ENCODE data around the gene PRDM8.
A peak's percentile ranks its signal among the peaks of the same experiment; 100 is the strongest.
"Not testable (repeated sequence)": the region's sequence is repeated elsewhere in the genome, so short reads cannot be mapped to it uniquely, and the experiment has no call there.

The PRDM8 gene

GRCh38 chr4:80196922-80197573 lies at the start of gene PRDM8:
TSS of gene PRDM8 (plus strand) at chr4:80197503. CDS start at chr4:80200081, 2,578 bp downstream.
- DNase-seq: peak; percentile 33
- ATAC-seq: peak; percentile 25

- ATAC-seq (no peak), DNase-seq (no peak)
Measured at GRCh38 chr4:80150387-80151180, 46.7 kb upstream of the PRDM8 start.

- no peak for ATAC-seq
Measured at GRCh38 chr4:80151981-80152380, 45.3 kb upstream of the PRDM8 start.

GRCh38 chr4:80153874-80154544 lies 43.3 kb upstream of the PRDM8 start:
- DNase-seq (no peak), ATAC-seq (peak; percentile 91)

More at GRCh38 chr4:80151981-80152380, 45.3 kb upstream of the PRDM8 start:
- no peak for DNase-seq

GRCh38 chr4:80154545-80154933 lies 42.8 kb upstream of the PRDM8 start:
- peak; percentile 65 for ATAC-seq
- DNase-seq: no peak

- no peak for DNase-seq
- ATAC-seq: no peak
Measured at GRCh38 chr4:80155316-80155982, 41.9 kb upstream of the PRDM8 start.

GRCh38 chr4:80156410-80156809 lies 40.9 kb upstream of the PRDM8 start:
- ATAC-seq (no peak), DNase-seq (no peak)

GRCh38 chr4:80161413-80162058 lies 35.8 kb upstream of the PRDM8 start:
- ATAC-seq (no peak), DNase-seq (no peak)

- no peak for ATAC-seq
Measured at GRCh38 chr4:80162418-80162817, 34.9 kb upstream of the PRDM8 start.

GRCh38 chr4:80165855-80166254 lies 31.4 kb upstream of the PRDM8 start:
- DNase-seq (no peak), ATAC-seq (no peak)

More at GRCh38 chr4:80162418-80162817, 34.9 kb upstream of the PRDM8 start:
- no peak for DNase-seq

GRCh38 chr4:80171251-80171650 lies 26.1 kb upstream of the PRDM8 start:
- peak; percentile 51 for ATAC-seq

GRCh38 chr4:80171656-80172055 lies 25.6 kb upstream of the PRDM8 start:
- DNase-seq: no peak
- ATAC-seq: peak; percentile 9

More at GRCh38 chr4:80171251-80171650, 26.1 kb upstream of the PRDM8 start:
- no peak for DNase-seq

- ATAC-seq: peak; percentile 79
Measured at GRCh38 chr4:80172203-80172602, 25.1 kb upstream of the PRDM8 start.

GRCh38 chr4:80173401-80173800 lies 23.9 kb upstream of the PRDM8 start:
- peak; percentile 90 for ATAC-seq
- peak; percentile 51 for DNase-seq

More at GRCh38 chr4:80172203-80172602, 25.1 kb upstream of the PRDM8 start:
- no peak for DNase-seq

- ATAC-seq: no peak
- DNase-seq: no peak
Measured at GRCh38 chr4:80173841-80174240, 23.5 kb upstream of the PRDM8 start.

GRCh38 chr4:80177793-80178192 lies 19.5 kb upstream of the PRDM8 start:
- ATAC-seq, DNase-seq: not testable (repeated sequence)

- ATAC-seq: no peak
- DNase-seq: no peak
Measured at GRCh38 chr4:80178964-80179363, 18.3 kb upstream of the PRDM8 start.

GRCh38 chr4:80179637-80180161 lies 17.6 kb upstream of the PRDM8 start:
- DNase-seq: no peak
- ATAC-seq: no peak

- peak; percentile 50 for ATAC-seq
- no peak for DNase-seq
Measured at GRCh38 chr4:80180743-80181142, 16.6 kb upstream of the PRDM8 start.

- peak; percentile 38 for ATAC-seq
- DNase-seq: peak; percentile 45
Measured at GRCh38 chr4:80182237-80182866, 15.0 kb upstream of the PRDM8 start.
